ENCODE results near the gene LRP1B.
"Not testable (repeated sequence)": the region's sequence is repeated elsewhere in the genome, so short reads cannot be mapped to it uniquely, and the experiment has no call there.

LRP1B gene

GRCh38 chr2:140990416-140990815 is 1140.4 kb downstream of the LRP1B start:
- DNase-seq (ENCODE audit: extremely low read depth, low read depth), result peak; percentile 44
- no peak for TF ChIP-seq CTCF (IDR thresholded peaks at IDR 0.05; ENCODE audit: low read depth, low read length)

GRCh38 chr2:140988597-140988996 is 1142.2 kb downstream of the LRP1B start:
- DNase-seq (ENCODE audit: extremely low read depth, low read depth), result no peak
- TF ChIP-seq CTCF (IDR thresholded peaks at IDR 0.05; ENCODE audit: low read depth, low read length), result no peak

GRCh38 chr2:140986456-140986855 is 1144.4 kb downstream of the LRP1B start:
- no peak for DNase-seq (ENCODE audit: extremely low read depth, low read depth)
- no peak for TF ChIP-seq CTCF (IDR thresholded peaks at IDR 0.05; ENCODE audit: low read depth, low read length)

- DNase-seq (ENCODE audit: extremely low read depth, low read depth), result no peak
- no peak for TF ChIP-seq CTCF (IDR thresholded peaks at IDR 0.05; ENCODE audit: low read depth, low read length)
Measured at GRCh38 chr2:140975237-140975636, 1155.6 kb downstream of the LRP1B start.

GRCh38 chr2:140972724-140973123 is 1158.1 kb downstream of the LRP1B start:
- no peak for TF ChIP-seq CTCF (IDR thresholded peaks at IDR 0.05; ENCODE audit: low read depth, low read length)
- DNase-seq (ENCODE audit: extremely low read depth, low read depth), result no peak

- not testable (repeated sequence) for DNase-seq (ENCODE audit: extremely low read depth, low read depth)
Measured at GRCh38 chr2:140964324-140964723, 1166.5 kb downstream of the LRP1B start.

GRCh38 chr2:140949932-140950331 is 1180.9 kb downstream of the LRP1B start:
- TF ChIP-seq CTCF (IDR thresholded peaks at IDR 0.05; ENCODE audit: low read depth, low read length), result no peak
- no peak for DNase-seq (ENCODE audit: extremely low read depth, low read depth)

GRCh38 chr2:140947236-140947635 is 1183.6 kb downstream of the LRP1B start:
- no peak for TF ChIP-seq CTCF (IDR thresholded peaks at IDR 0.05; ENCODE audit: low read depth, low read length)
- DNase-seq (ENCODE audit: extremely low read depth, low read depth), result no peak

Data from AG09319 (cell line).